Body of pancreas (tissue), 4 donors: Measurements from ENCODE around the gene DMAC2L. TPM values are rescaled to one million over a fixed set of nuclear protein-coding genes. Genes with fewer than 3 reads are reported as not detected.
"Not testable (repeated sequence)": the region's sequence is repeated elsewhere in the genome, so short reads cannot be mapped to it uniquely, and the experiment has no call there.

Source experiments
- ATAC-seq: fragments of 150-250 bp; one replicate; pipeline ENCODE4 v1.9.1; 2016
- DNase-seq, 4 donors: peaks; one replicate each; pipeline ENCODE4 v3.0.0-alpha.2; 2019
- H3K27ac ChIP-seq, 4 donors: fragments of 200-600 bp; sonication (generic); 1 replicate in 3 of 4; 2 replicates in 1 of 4; pipeline versions ENCODE4 v1.5.1 to v1.6.1; 2016 to 2019; ENCODE audit warnings: mild to moderate bottlenecking in 1 of 4, mixed read lengths in 1 of 4, moderate library complexity in 1 of 4
- H3K27me3 ChIP-seq, 2 donors: fragments of 200-600 bp; sonication (generic); one replicate each; pipeline ENCODE4 v1.6.0; 2016; ENCODE audit warnings: mild to moderate bottlenecking in 1 of 2
- H3K36me3 ChIP-seq, 2 donors: fragments of 200-600 bp; sonication (generic); replicated peaks in 1 of 2; 2 replicates each; pipeline ENCODE4 v1.5.1; 2016; ENCODE audit warnings: low read depth in 2 of 2; ENCODE audit not compliant: insufficient read depth in 1 of 2
- H3K4me1 ChIP-seq: fragments of 200-600 bp; sonication (generic); one replicate; pipeline ENCODE4 v1.6.0; 2016
- H3K4me3 ChIP-seq, 2 donors: fragments of 200-600 bp; sonication (generic); 1 replicate in 1 of 2; 2 replicates in 1 of 2; pipeline ENCODE4 v1.5.1; 2016 to 2019
- H3K9me3 ChIP-seq, 3 donors: fragments of 200-600 bp; sonication (generic); 1 replicate in 2 of 3; 2 replicates in 1 of 3; pipeline ENCODE4 v1.5.1; 2016
- POLR2A ChIP-seq, 3 donors: fragments of 450-650 bp; IDR thresholded peaks; one replicate each; pipeline ENCODE4 v1.6.1; 2016; ENCODE audit warnings: antibody characterized with exemption in 3 of 3, mild to moderate bottlenecking in 2 of 3
- WGBS, 2 donors: methylation state at CpG; one replicate each; pipeline ENCODE4 v1.1.5; 2017; 5-methylcytosine and 5-hydroxymethylcytosine counted together
- intact Hi-C: fragments of 100-400 bp; cut with DNase I; formaldehyde crosslinking; loops from one replicate; pipeline ENCODE4 v1.15.1; 2023
- total RNA-seq, 2 donors: library from RNA; depleted of rRNA; stranded (reverse); fragments of >200 nt; gene quantifications; one replicate each; pipeline ENCODE4 v1.1.0, GENCODE V29; 2016
- TF ChIP-seq, protein P1 (sequence below), 7 experiments: fragments of 450-650 bp in 4 of 7; fragments of 200-600 bp in 3 of 7; sonication (generic) in 3 of 7; IDR thresholded peaks; one replicate each; pipeline ENCODE4 v1.5.1; 2016 to 2019; ENCODE audit warnings: antibody characterized with exemption in 7 of 7

DMAC2L gene
- total RNA-seq, 2 donors from 2014 or later = 2.6 to 3.9 TPM

- intact Hi-C loops = no loop called here
- no peaks in the 10 kb centered on the region for H3K9me3 ChIP-seq
- no peaks in the 10 kb centered on the region for H3K36me3 ChIP-seq
- DNase-seq = no peak
- TF ChIP-seq POLR2A (IDR thresholded peaks at IDR 0.05) = no peak
- TF ChIP-seq, protein P1, sequence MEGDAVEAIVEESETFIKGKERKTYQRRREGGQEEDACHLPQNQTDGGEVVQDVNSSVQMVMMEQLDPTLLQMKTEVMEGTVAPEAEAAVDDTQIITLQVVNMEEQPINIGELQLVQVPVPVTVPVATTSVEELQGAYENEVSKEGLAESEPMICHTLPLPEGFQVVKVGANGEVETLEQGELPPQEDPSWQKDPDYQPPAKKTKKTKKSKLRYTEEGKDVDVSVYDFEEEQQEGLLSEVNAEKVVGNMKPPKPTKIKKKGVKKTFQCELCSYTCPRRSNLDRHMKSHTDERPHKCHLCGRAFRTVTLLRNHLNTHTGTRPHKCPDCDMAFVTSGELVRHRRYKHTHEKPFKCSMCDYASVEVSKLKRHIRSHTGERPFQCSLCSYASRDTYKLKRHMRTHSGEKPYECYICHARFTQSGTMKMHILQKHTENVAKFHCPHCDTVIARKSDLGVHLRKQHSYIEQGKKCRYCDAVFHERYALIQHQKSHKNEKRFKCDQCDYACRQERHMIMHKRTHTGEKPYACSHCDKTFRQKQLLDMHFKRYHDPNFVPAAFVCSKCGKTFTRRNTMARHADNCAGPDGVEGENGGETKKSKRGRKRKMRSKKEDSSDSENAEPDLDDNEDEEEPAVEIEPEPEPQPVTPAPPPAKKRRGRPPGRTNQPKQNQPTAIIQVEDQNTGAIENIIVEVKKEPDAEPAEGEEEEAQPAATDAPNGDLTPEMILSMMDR (IDR thresholded peaks at IDR 0.05) = no peak
- H3K27me3 ChIP-seq = no peaks in the 10 kb centered on the region
- WGBS, 2 donors = 97% methylated on average over 4 of the region's 4 CpGs
- H3K4me3 ChIP-seq = no peak overlapping the region
- peaks cover 7% of the 10 kb centered on the region for H3K4me1 ChIP-seq
- no peak for ATAC-seq
- no peak overlapping the region for H3K27ac ChIP-seq
Measured at GRCh38 chr14:50357753-50358395, 45.8 kb downstream of the DMAC2L start.

DNA sequence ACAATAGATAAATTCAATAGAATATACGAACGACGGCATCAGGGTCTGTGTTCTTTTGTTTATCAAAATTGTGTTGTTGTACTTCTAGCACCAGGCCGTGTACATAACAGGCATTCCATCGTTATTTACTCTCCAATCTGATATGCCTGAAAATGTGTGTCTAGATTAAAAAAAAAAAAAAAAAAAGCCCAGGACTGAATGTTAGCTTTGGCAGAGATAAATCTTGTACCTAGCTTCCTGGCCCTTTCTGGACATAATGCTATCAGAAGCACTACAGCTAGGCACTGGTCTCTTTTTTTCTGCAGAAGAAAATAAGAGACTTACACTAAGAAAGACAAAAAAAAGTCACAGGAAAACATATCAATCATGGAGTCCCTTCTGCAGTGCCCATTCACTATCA is 47.5 kb downstream of the DMAC2L start:
- Histone ChIP-seq H3K36me3 (no peaks in the 10 kb centered on the region), H3K4me3 (no peak overlapping the region), H3K27ac (no peak overlapping the region), H3K9me3 (no peaks in the 10 kb centered on the region), H3K27me3 (no peaks in the 10 kb centered on the region), H3K4me1 (peaks cover 14% of the 10 kb centered on the region)
- ATAC-seq (no peak), DNase-seq (no peak)
- intact Hi-C loops = no loop called here
- 18 to 22% methylated on average over 5 of the region's 5 CpGs for WGBS, 2 donors
- TF ChIP-seq POLR2A (IDR thresholded peaks at IDR 0.05) = no peak
- TF ChIP-seq, protein P1 (IDR thresholded peaks at IDR 0.05) = no peak

DNA sequence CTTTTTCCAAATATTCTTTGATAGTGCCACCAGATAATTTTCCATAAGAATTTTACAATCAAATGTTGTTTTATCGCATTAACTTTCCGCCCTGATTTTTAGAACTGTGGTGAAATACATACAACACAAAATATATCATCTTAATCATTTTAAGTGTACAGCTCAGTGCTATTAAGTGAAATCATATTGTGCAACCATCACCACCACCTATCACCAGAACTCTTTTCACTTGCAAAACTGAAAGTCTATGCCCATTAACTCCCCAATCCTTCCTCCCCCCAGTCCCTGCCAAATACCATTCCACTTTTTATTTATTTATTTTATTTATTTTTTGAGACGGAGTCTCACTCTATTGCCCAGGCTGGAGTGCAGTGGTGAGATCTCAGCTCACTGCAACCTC is 48.0 kb downstream of the DMAC2L start:
- WGBS, 2 donors = 68 to 78% methylated on average over 3 of the region's 3 CpGs
- no peak overlapping the region for H3K27ac ChIP-seq
- no peaks in the 10 kb centered on the region for H3K9me3 ChIP-seq
- no peaks in the 10 kb centered on the region for H3K36me3 ChIP-seq
- intact Hi-C loops = no loop called here
- ATAC-seq = no peak
- no peak overlapping the region for H3K4me3 ChIP-seq
- H3K4me1 ChIP-seq = peaks cover 19% of the 10 kb centered on the region
- no peak for TF ChIP-seq POLR2A (IDR thresholded peaks at IDR 0.05)
- TF ChIP-seq, protein P1 (IDR thresholded peaks at IDR 0.05) = no peak
- H3K27me3 ChIP-seq = no peaks in the 10 kb centered on the region
- no peak for DNase-seq

DNA sequence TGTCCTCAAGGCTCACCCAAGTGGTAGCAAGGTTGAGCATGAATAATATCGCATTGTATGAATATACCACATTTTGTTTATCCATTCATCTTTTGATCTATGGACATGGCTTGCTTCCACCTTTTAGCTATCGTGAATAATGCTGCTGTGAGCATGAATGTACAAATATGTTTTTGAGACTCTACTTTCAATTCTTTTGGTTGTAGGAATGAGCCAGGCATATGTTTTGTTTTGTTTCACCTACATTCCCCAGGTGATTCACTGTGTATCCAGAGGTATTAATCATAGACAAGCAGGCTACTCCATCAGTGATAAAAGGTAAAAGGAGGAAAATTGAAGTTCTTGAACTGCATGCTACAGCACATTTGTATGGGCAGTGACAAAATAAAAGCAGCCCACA is 48.7 kb downstream of the DMAC2L start:
- Histone ChIP-seq H3K27ac (no peak overlapping the region), H3K27me3 (no peaks in the 10 kb centered on the region), H3K36me3 (no peaks in the 10 kb centered on the region), H3K4me3 (no peak overlapping the region), H3K9me3 (no peaks in the 10 kb centered on the region), H3K4me1 (peaks cover 25% of the 10 kb centered on the region)
- 80 to 91% methylated on average over 2 of the region's 2 CpGs for WGBS, 2 donors
- DNase-seq = no peak
- TF ChIP-seq, protein P1 (IDR thresholded peaks at IDR 0.05) = no peak
- no peak for TF ChIP-seq POLR2A (IDR thresholded peaks at IDR 0.05)
- intact Hi-C loops = no loop called here
- ATAC-seq = no peak

GRCh38 chr14:50361473-50362403 is 49.6 kb downstream of the DMAC2L start:
- H3K4me3 ChIP-seq, DNase-seq, H3K9me3 ChIP-seq, intact Hi-C loops, H3K36me3 ChIP-seq, ATAC-seq, H3K27me3 ChIP-seq, H3K27ac ChIP-seq: not testable (repeated sequence)
- peaks cover 34% of the 10 kb centered on the region for H3K4me1 ChIP-seq
- 97 to 98% methylated on average over 4 to 28 of the region's 36 CpGs for WGBS, 2 donors
